ENCODE data around the gene HOXA5.

The HOXA5 gene

DNA sequence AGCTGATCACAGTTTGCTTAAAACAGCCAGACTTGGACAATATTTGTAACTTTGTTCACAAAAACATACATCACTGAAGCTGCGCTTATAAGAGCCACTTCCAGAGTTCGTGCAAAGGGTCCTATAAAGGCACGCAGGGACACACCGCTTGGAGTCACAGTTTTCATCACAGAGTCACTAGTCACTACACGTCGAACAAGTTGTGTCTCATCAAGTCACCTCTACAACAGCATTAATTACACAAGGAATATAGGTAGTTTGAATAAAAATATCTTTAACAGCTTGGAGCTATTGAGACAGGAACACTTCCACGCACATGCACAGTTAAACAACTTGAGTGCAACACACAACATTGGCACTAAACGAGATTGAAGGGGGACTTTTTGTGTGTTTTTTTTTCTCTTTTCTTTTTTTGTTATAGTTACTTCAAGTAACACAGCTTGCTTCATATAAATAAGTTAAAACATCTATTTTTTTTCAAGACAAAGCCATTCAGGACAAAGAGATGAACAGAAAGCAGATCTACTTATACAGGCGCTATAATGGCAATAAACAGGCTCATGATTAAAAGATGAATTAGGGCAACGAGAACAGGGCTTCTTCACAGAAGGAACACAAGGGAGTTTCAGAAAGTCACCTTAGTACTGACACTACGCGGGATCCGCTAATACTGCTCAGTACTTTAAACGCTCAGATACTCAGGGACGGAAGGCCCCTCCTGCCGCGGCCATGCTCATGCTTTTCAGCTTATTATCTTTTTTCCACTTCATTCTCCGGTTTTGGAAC lies 2.2 kb downstream of the HOXA5 start:
- Mint-ChIP-seq H3K4me3 (no peak overlapping the region), H3K4me1 (peaks cover under 1% of the 10 kb centered on the region), H3K9me3 (no peaks in the 10 kb centered on the region), H3K36me3 (no peaks in the 10 kb centered on the region), H3K27ac (no peak overlapping the region)
- ATAC-seq (no peak), DNase-seq (ENCODE audit: low spot score in 2 of 2) (no peak)

DNA sequence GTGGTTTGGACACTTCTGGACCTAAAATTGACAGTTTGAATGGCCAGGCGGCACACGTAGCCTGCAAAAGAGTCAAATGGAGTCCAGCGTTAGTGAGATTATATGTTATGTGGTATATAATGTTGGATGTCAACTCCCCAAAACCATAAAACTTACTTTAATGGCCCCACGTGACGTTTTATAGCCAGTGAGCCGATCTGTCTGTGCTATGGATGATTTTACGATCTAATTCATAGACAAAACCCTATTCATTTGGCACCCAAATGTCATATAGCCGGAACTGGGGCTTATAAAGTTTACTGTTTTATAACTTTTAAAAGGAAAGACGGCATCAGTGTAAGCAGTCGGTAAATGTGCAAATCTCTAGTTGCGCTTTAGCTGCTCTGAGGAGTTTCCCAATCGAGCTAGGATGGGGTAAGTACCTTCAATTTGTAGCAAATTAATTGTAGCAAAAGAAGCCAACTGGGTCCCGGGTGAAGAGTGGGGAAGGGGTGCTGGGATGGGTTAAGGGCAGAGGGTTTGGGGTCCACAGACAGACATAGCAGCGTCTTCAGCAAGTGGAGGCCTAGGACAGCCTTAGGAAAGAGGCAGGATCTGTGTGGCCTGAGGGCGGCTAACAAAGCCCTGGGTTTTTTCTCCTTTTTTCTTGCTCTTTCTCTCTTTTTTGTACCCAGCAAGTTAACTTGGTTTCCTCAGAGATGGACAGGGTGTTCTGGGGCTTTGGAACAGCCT lies 3.2 kb downstream of the HOXA5 start:
- no peaks in the 10 kb centered on the region for H3K9me3 Mint-ChIP-seq
- H3K36me3 Mint-ChIP-seq = no peaks in the 10 kb centered on the region
- ATAC-seq = no peak
- H3K4me1 Mint-ChIP-seq = peaks cover 10% of the 10 kb centered on the region
- no peak for DNase-seq (ENCODE audit: low spot score in 2 of 2)
- no peak overlapping the region for H3K4me3 Mint-ChIP-seq
- no peak overlapping the region for H3K27ac Mint-ChIP-seq

DNA sequence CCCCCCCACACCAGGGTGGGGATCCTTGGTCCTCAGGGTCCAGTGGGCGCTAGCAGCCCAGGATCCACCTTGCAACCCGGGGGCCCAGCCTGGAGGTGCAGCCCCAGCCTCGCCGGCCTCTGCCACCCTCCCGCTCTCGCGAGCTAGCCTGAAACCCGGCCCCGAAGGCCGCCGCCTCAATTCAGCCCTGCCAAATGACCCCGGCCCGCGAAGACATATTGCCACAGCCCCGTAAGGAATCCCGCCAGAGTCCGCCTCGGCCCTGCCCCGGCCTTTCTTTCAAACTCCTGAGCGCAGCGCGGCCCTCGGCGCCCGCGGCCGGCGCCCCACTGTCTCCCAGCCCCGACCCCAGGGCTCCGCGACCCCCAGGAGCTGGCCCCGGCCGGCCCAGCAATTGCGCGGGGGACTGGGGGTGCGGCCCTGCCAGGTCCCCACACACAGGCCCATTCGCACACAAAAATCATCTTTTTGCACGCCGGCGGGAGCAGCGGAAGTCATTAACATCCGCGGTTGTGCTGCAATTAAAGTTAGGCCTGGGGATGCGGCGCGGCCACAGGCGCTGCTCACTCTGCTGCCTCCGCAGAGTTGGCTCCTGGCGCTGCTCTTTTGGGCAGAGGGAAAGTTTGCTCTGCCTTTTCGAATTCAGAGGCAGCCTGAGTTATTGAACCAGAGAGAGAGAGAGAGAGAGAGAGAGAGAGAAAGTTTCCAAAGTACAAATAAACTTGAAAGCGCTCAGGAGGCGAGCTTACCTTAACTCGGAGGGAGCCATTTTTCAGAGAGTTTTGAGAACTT lies 4.0 kb downstream of the HOXA5 start:
- H3K9me3 Mint-ChIP-seq = no peaks in the 10 kb centered on the region
- H3K4me3 Mint-ChIP-seq = no peak overlapping the region
- H3K36me3 Mint-ChIP-seq = no peaks in the 10 kb centered on the region
- DNase-seq (ENCODE audit: low spot score in 2 of 2) = no peak
- peaks cover 18% of the 10 kb centered on the region for H3K4me1 Mint-ChIP-seq
- no peak overlapping the region for H3K27ac Mint-ChIP-seq
- no peak for ATAC-seq

DNA sequence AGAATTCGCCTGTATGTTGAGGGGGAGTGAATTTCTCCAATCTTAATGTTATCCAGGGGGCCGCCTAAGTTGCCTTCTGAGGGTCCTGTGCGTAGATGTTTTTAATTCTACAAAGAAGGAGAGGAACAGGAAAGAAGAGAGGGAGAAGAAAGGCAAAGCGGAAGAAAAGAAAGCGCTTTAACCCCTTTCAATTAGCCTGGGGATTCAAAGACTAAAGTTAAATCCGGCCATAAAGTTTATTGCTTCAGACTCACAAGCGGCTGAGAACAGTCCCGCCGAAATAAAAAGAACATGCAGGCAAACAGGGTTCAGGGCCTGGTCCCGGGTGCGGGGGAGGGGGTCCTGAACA lies 4.5 kb downstream of the HOXA5 start:
- Mint-ChIP-seq H3K4me1 (peaks cover 23% of the 10 kb centered on the region), H3K9me3 (no peaks in the 10 kb centered on the region)
- DNase-seq (ENCODE audit: low spot score in 2 of 2) = no peak

DNA sequence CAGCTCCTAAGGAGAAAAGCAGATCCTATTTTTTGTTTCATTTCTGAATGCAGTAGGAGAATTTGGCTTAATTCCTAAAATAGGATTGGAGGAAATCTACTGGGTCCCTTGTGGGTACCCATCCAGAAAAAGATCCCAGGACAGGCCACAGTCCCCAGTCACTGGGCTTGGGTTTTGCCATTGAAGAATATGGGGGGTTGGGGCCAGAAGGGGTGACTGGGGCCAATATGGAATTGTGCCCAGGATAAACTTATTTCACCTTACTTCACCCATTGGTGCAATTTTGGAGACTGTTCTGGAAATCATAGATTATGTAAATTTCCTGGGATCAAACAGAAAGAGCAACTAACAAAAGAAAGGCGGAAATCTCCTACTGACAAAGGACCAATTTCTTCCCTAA lies 5.0 kb downstream of the HOXA5 start:
- no peak overlapping the region for H3K27ac Mint-ChIP-seq
- no peak overlapping the region for H3K4me3 Mint-ChIP-seq
- H3K9me3 Mint-ChIP-seq = no peaks in the 10 kb centered on the region
- no peaks in the 10 kb centered on the region for H3K36me3 Mint-ChIP-seq
- ATAC-seq (no peak), DNase-seq (ENCODE audit: low spot score in 2 of 2) (no peak)
- H3K4me1 Mint-ChIP-seq = peaks cover 25% of the 10 kb centered on the region

More for the DNA sequence above, 4.5 kb downstream of the HOXA5 start:
- H3K27ac Mint-ChIP-seq = no peak overlapping the region
- ATAC-seq = no peak
- no peak overlapping the region for H3K4me3 Mint-ChIP-seq
- H3K36me3 Mint-ChIP-seq = no peaks in the 10 kb centered on the region

DNA sequence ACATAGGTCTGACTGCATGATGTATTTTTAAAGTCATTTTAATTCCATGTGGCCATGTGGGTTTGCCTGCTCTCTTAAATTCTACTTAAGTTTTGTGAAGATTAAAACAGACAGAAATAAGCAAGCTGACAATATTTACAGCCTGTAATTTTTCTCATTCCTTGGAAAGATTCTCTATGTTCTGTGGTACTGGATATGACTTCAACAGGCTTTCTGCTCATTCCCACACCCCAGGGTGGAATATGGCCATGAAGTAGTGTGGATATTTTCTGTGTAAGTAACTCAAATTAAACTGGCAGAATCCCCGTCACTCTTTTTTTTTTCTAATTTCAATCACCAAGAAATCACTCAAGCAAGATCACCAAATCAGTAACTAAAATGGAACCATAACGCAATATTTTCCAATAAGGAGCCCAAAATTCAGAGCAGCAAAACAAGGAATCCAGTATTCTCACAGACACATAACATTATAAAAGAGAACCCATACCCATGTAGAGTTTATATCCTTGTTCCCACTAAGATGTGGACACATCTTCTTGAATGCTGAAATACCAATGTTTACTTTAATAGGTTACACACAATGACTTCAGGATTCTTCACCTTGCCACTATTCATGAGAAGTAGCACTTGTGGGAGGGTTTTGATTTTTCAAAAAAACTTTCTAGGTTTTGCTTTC lies 5.7 kb downstream of the HOXA5 start:
- no peak for ATAC-seq
- Mint-ChIP-seq H3K4me3 (no peak overlapping the region), H3K36me3 (no peaks in the 10 kb centered on the region)

DNA sequence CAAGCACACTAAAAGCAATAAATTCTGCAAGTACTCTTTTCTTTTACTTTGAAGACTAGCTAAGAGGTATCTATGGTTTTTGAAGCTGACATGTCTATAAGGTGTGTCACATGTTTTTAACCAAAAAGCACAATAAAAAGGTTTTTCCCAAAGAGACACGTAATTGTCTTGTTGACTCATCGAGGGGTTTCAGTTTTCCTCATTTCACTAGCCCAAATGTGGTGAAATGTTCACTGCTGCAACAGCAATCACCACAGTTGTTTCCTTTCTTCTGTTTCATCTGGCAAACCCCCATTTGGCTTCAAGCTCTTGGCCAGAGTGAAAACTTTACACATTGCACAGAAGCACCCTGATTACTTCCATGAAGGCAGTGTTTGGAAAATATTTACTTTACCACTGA lies 9.1 kb downstream of the HOXA5 start:
- no peaks in the 10 kb centered on the region for H3K36me3 Mint-ChIP-seq
- DNase-seq (ENCODE audit: low spot score in 2 of 2) (no peak), ATAC-seq (peak; percentile 75)
- H3K4me3 Mint-ChIP-seq = no peak overlapping the region
- no peak overlapping the region for H3K27ac Mint-ChIP-seq
- H3K4me1 Mint-ChIP-seq = peaks cover 25% of the 10 kb centered on the region
- no peaks in the 10 kb centered on the region for H3K9me3 Mint-ChIP-seq

More for the DNA sequence above, 5.7 kb downstream of the HOXA5 start:
- peaks cover 25% of the 10 kb centered on the region for H3K4me1 Mint-ChIP-seq
- DNase-seq (ENCODE audit: low spot score in 2 of 2) = no peak
- no peaks in the 10 kb centered on the region for H3K9me3 Mint-ChIP-seq
- no peak overlapping the region for H3K27ac Mint-ChIP-seq

DNA sequence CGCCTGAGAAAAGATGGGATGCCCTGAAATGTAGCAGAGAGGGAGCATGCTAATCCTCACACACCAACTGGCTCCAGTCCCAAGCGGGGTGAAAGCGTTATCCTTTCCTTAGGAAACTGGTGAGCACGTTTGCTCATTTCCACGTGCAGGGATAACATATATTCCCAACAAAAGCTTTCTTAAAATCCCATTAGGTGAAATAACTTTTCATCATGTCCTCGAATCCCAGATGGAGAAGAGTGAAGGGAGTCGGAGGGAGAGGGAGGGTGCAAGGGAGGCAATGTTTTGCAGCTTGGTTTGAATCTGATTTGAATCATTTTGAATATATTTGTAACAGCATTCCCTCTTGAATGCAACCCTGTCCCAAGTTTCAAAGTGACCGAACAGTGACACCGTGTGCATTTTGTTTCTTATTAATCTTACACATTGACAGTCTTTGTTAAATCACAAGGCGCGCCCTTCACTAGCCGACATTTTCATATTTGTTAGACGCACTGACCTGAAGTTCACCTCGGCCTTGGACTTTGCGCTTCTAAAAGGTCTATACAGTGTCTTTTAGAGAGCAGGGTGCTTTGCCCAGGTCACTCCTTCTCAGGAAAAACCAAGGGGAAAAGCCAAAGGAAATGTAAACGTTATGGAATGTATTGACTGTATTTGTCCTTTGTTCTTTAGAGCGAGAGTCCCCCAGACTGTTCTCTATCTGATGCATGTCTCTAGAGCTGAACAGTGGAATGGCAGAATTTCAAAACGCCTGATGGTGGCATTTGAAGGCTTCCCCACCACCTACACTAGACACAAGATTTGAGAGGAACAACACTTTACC lies 9.9 kb downstream of the HOXA5 start:
- no peaks in the 10 kb centered on the region for H3K36me3 Mint-ChIP-seq
- ATAC-seq (no peak), DNase-seq (ENCODE audit: low spot score in 2 of 2) (no peak)
- H3K27ac Mint-ChIP-seq = no peak overlapping the region
- H3K9me3 Mint-ChIP-seq = no peaks in the 10 kb centered on the region
- no peak overlapping the region for H3K4me3 Mint-ChIP-seq
- peaks cover 25% of the 10 kb centered on the region for H3K4me1 Mint-ChIP-seq

DNA sequence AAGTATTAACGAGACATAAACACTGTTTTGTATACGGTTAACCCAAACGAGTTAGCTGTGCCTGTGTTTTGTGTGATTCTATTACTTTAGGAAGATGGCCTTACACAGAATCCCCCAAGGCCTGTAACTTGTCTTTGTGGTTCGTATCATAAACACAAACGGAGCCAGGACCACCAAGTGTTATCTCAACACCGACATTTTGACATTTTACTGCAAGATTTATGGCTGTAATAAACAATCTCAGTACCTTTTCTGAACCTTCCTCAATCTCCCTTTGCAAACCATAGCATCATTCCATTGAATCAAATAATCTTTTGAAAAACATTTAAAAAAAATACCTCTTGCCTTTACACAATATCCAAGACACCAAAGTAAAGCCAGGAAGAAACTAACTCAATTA lies 10.5 kb downstream of the HOXA5 start:
- H3K4me1 Mint-ChIP-seq = peaks cover 25% of the 10 kb centered on the region
- DNase-seq (ENCODE audit: low spot score in 2 of 2) (no peak), ATAC-seq (no peak)
- H3K4me3 Mint-ChIP-seq = no peak overlapping the region
- no peak overlapping the region for H3K27ac Mint-ChIP-seq
- no peaks in the 10 kb centered on the region for H3K9me3 Mint-ChIP-seq
- no peaks in the 10 kb centered on the region for H3K36me3 Mint-ChIP-seq

DNA sequence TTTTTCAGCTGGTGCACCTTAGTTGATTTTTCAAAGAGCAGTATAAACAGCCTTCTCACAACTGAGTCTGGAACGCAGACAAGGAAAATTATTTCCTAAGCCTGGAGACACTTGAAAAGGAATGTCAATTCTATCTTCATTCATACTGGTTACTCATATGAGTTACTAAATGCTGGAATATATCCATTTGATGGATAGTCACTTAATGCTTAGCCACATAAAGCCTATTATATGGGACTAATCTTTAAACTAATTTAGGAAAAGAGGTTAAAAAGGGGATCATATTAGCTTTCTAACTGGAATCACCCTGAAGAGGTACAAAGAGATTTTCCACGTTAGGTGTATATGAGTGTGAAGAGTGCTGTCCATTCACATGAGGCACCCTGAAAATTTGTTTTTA lies 11.3 kb downstream of the HOXA5 start:
- Mint-ChIP-seq H3K9me3 (no peaks in the 10 kb centered on the region), H3K27ac (no peak overlapping the region), H3K4me3 (no peak overlapping the region), H3K36me3 (no peaks in the 10 kb centered on the region), H3K4me1 (peaks cover 25% of the 10 kb centered on the region)
- ATAC-seq (no peak), DNase-seq (ENCODE audit: low spot score in 2 of 2) (no peak)

DNA sequence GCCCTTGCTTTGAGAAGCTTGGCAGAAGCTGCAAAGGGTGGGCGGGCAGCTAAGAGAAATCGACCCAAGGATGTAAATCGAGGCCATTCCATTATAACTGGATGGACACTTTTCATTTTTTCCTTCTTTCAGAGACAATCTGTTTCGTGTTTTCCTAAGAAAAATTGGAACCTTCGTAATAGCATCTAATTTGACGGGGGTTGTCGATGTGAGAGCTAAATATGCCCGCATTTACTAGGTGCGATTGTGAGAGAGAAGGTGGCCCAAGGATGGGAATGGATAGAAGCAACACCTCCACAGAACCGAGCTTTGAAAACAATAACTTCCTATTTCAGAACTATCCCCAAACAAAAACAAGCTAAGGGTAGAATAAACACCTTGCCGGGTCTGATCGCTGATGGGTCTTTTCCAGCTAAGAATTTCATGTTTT lies 12.1 kb downstream of the HOXA5 start:
- no peaks in the 10 kb centered on the region for H3K9me3 Mint-ChIP-seq
- no peak for DNase-seq (ENCODE audit: low spot score in 2 of 2)
- no peak overlapping the region for H3K27ac Mint-ChIP-seq
- H3K36me3 Mint-ChIP-seq = no peaks in the 10 kb centered on the region
- H3K4me1 Mint-ChIP-seq = peaks cover 25% of the 10 kb centered on the region
- peak overlapping the region; percentile 59 for H3K4me3 Mint-ChIP-seq
- no peak for ATAC-seq

DNA sequence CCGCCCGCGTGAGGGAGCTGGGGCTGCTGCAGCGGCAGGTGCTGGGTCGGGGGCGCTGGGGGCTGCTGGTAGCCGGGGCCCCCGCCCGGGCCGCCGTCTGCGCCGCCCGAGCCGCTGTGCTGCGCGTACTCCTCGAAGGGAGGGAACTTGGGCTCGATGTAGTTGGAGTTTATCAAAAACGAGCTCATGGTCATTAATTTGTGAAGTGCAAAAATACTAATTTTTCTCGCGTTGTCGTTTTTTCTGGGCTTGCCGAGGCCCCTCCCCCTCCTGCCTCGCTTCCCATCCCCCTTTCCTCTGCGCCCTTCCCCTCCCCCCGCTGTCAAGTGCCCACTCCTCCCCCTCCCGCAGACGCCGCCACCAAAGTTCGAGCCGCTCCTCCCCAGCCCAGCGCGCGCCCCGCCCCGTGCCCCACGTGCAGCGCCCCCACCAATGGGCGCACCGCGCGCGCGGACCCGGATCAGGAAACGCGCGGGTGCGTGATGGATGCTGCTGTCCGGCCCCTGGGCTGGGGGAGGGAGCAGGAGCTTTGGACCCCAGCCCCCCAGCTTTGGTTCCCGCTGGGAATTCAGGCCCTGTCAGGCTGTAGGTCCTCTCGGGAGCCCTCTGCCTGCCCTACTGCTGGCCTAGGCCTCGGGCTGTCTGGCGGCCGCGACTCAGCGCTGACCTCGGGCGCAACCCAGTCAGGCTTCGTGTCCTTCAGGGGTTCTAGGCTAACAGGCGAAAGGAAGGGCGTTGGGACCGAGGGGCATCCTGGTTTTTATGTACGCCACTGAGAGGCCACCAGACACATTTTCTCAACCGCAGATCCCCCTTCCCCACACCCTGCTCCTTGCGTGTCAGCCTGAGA lies 12.7 kb downstream of the HOXA5 start, which contains the start of gene HOXA4:
HOXA4 (minus strand) TSS at position 218 of the 850 bp plus-strand sequence; CDS start at position 194, 24 bp downstream.
- H3K27ac Mint-ChIP-seq = no peak within 1 kb of the TSS

DNA sequence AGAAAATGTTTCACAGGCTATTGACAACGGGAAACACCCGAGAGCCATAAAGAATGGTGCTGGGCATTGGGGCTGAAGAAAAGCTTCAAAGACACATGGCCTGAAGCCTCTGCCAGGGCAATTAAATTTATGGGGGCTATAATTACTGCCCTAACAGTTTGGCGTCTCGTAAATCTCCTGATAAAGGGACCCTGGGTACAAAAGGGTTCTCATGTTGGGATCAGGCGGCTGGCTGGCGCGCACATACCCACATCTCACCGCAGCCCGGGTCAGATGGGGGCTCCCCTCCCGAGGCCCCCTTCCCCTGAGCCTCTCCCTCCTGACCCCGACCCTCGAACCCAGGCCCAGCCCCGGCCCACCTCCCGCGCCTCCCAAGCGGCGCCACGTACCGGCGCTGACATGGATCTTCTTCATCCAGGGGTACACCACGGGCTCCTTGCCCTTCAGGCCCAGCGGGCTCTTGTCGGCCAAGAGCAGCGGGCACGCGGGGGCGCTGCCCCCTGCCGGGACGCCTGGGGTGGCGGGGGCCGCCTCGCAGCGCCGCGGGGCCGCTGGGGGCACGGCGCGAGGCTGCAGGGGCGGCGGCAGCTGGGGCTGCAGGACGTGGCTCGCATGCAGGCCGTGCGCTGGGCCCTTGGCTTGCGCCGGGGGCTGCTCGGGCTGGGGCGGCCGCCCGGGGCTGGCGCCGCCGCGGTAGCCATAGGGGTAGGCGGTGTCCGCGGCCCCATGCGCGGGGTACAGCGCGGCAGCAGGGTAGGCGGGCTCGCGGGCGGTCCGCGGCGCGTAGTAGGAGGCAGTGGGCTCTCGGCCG lies 13.5 kb downstream of the HOXA5 start:
- DNase-seq (ENCODE audit: low spot score in 2 of 2) (no peak), ATAC-seq (peak; percentile 53)
- Mint-ChIP-seq H3K9me3 (no peaks in the 10 kb centered on the region), H3K36me3 (no peaks in the 10 kb centered on the region), H3K4me1 (peaks cover 12% of the 10 kb centered on the region), H3K27ac (no peak overlapping the region), H3K4me3 (peak overlapping the region; percentile 59)

More for the DNA sequence above, 12.7 kb downstream of the HOXA5 start, which contains the start of gene HOXA4:
- H3K4me1 Mint-ChIP-seq = peaks cover 19% of the 10 kb centered on the region
- ATAC-seq = peak; percentile 92
- peak within 1 kb of the TSS; percentile 59 for H3K4me3 Mint-ChIP-seq
- no peaks in the 10 kb centered on the region for H3K9me3 Mint-ChIP-seq
- no peaks in the 10 kb centered on the region for H3K36me3 Mint-ChIP-seq
- DNase-seq (ENCODE audit: low spot score in 2 of 2) = peak; percentile 70 to 73
